Measurements from ENCODE around the gene SPEN.

The SPEN gene

GRCh38 chr1:15937146-15937545, 89.6 kb downstream of the SPEN start:
- DNase-seq, result no peak

GRCh38 chr1:15937706-15938168, 90.2 kb downstream of the SPEN start:
- no peak for DNase-seq

- DNase-seq, result no peak
Observed at GRCh38 chr1:15938628-15939161, 91.2 kb downstream of the SPEN start.

GRCh38 chr1:15939181-15940109, 91.9 kb downstream of the SPEN start:
- DNase-seq, result no peak

- DNase-seq, result no peak
Observed at GRCh38 chr1:15940110-15941043, 92.9 kb downstream of the SPEN start.

- DNase-seq, result no peak
Observed at GRCh38 chr1:15941044-15941840, 93.7 kb downstream of the SPEN start.

- DNase-seq, result no peak
Observed at GRCh38 chr1:15941899-15942660, 94.6 kb downstream of the SPEN start.

- no peak for DNase-seq
Observed at GRCh38 chr1:15942661-15943327, 95.3 kb downstream of the SPEN start.

- no peak for DNase-seq
Observed at GRCh38 chr1:15943328-15943991, 96.0 kb downstream of the SPEN start.

GRCh38 chr1:15943992-15944307, 96.4 kb downstream of the SPEN start:
- DNase-seq, result no peak

GRCh38 chr1:15944308-15945010, 97.0 kb downstream of the SPEN start:
- no peak for DNase-seq

GRCh38 chr1:15945011-15945831, 97.7 kb downstream of the SPEN start:
- DNase-seq, result no peak

- no peak for DNase-seq
Observed at GRCh38 chr1:15945832-15946448, 98.4 kb downstream of the SPEN start.

- DNase-seq, result no peak
Observed at GRCh38 chr1:15946571-15947381, 99.3 kb downstream of the SPEN start.

- DNase-seq, result no peak
Observed at GRCh38 chr1:15947382-15948090, 100.0 kb downstream of the SPEN start.

GRCh38 chr1:15948091-15948591, 100.6 kb downstream of the SPEN start:
- no peak for DNase-seq
